CD4-positive, alpha-beta T cell (primary cell): ENCODE measurements around the gene PSTK. TPM values are rescaled to one million over a fixed set of nuclear protein-coding genes. Genes with fewer than 3 reads are reported as not detected.

Experiments
- ATAC-seq: fragments of 200-7000 bp; cut with Tn5 transposase; one replicate; pipeline ENCODE4 v1.10.0; 2022; ENCODE audit warnings: mild to moderate bottlenecking; ENCODE audit not compliant: poor library complexity
- CTCF ChIA-PET: fragments of 350-600 bp; sonication (Branson Sonifier 250); formaldehyde crosslinking; loops from one replicate; lab custom pipeline; 2021; ENCODE audit warnings: antibody characterized with exemption, inconsistent platforms; lab: Charles Lee
- POLR2A ChIA-PET: fragments of 350-600 bp; sonication (Branson Sonifier 250); formaldehyde crosslinking; loops from one replicate; lab custom pipeline; 2021; ENCODE audit warnings: antibody characterized with exemption, inconsistent platforms; lab: Charles Lee
- DNase-seq, 14 experiments: peaks; one replicate each; pipeline ENCODE4 v3.0.0-alpha.2; 2013 to 2020; ENCODE audit warnings: mixed read lengths in 2 of 14
- H3K27ac ChIP-seq, 2 donors: one replicate each; pipeline versions ENCODE4 v1.5.1 to v1.7.0; 2013; ENCODE audit warnings: low read length in 2 of 2, low read depth in 1 of 2, mild to moderate bottlenecking in 1 of 2
- H3K27me3 ChIP-seq, 2 experiments: 1 replicate in 1 of 2; 2 replicates in 1 of 2; pipeline versions ENCODE4 v1.6.1 to v1.7.0; 2013; ENCODE audit warnings: low read length in 2 of 2, control low read depth in 1 of 2, mild to moderate bottlenecking in 1 of 2, moderate library complexity in 1 of 2; ENCODE audit not compliant: insufficient read depth in 2 of 2, control insufficient read depth in 1 of 2
- H3K36me3 ChIP-seq: one replicate; pipeline ENCODE4 v1.6.1; 2013; ENCODE audit warnings: low read length, control low read depth; ENCODE audit not compliant: insufficient read depth
- H3K4me1 ChIP-seq: one replicate; pipeline ENCODE4 v1.6.1; 2013; ENCODE audit warnings: low read length, control low read depth; ENCODE audit not compliant: insufficient read depth
- H3K4me3 ChIP-seq: one replicate; pipeline ENCODE4 v1.5.1; 2013; ENCODE audit warnings: mild to moderate bottlenecking, low read length, moderate library complexity
- H3K9me3 ChIP-seq, 2 experiments: 1 replicate in 1 of 2; 2 replicates in 1 of 2; pipeline versions ENCODE4 v1.6.1 to v1.7.0; 2013; ENCODE audit warnings: low read length in 2 of 2, mild to moderate bottlenecking in 2 of 2, control low read depth in 1 of 2, moderate library complexity in 1 of 2; ENCODE audit not compliant: control insufficient read depth in 1 of 2, insufficient read depth in 1 of 2
- H3K27ac Mint-ChIP-seq: one replicate; pipeline ENCODE4 v1.8.0; 2020; ENCODE audit warnings: mixed read lengths
- H3K27me3 Mint-ChIP-seq: one replicate; pipeline ENCODE4 v1.8.0; 2021; ENCODE audit warnings: mixed read lengths
- H3K36me3 Mint-ChIP-seq: one replicate; pipeline ENCODE4 v1.8.0; 2021; ENCODE audit warnings: low read depth, mixed read lengths
- H3K4me1 Mint-ChIP-seq: one replicate; pipeline ENCODE4 v1.8.0; 2021; ENCODE audit warnings: low read depth, mixed read lengths
- H3K4me3 Mint-ChIP-seq: one replicate; pipeline ENCODE4 v1.8.0; 2020; ENCODE audit warnings: mild to moderate bottlenecking, mixed read lengths
- H3K9me3 Mint-ChIP-seq: one replicate; pipeline ENCODE4 v1.8.0; 2020; ENCODE audit warnings: mixed read lengths
- intact Hi-C, 2 experiments: fragments of 100-400 bp; cut with DNase I in 1 of 2; cut with micrococcal nuclease in 1 of 2; formaldehyde crosslinking; loops; one replicate each; pipeline versions ENCODE4 v1.15.1 to v1.9.0; 2023 to 2025; cut with DNase I, micrococcal nuclease
- total RNA-seq, 174 experiments: library from RNA in 2 of 174; stranded (reverse) in 2 of 174; gene quantifications; one replicate each; pipeline ENCODE4 v1.2.3 and lab custom pipeline; 2021 to 2026
- TF ChIP-seq, protein P1 (sequence below): fragments of 200-600 bp; IDR thresholded peaks from one replicate; pipeline ENCODE4 v1.8.0; 2022; ENCODE audit warnings: antibody characterized with exemption, mild to moderate bottlenecking

Gene PSTK
- total RNA-seq, 2 experiments from 2014 or later: 16.1 to 18.6 TPM

DNA sequence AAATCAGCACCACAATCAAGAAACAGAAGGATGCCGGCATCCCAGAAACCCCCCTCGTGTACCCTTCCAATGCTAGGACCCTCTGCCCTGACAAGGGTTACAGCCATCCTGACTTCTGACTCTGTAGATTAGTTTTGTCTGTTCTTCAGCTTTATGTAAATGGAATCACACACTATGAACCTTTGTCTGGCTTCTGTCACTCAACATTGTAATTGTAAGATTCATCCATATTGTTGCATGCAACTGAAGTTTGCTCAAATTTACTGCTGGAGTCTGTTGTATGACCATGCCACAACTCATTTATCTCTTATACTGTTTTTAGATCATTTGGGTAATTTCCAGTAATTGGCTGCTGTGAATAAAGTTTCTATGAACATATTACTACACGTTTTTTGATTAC lies 20.0 kb downstream of the PSTK start:
- intact Hi-C loops: loop anchor here in 1 of 2 experiments (10.0 kb wide), 1 partner anchor 625 kb away; the partner anchor contains the start of gene PLEKHA1
- ChIA-PET CTCF (no interaction called here), POLR2A (interaction anchor here (3.9 kb wide), 1 partner anchor 7 kb away, joined by 21 read pairs; the partner anchor contains the start of gene IKZF5)
- no peaks in the 10 kb centered on the region for H3K27me3 Mint-ChIP-seq
- no peaks in the 10 kb centered on the region for H3K9me3 Mint-ChIP-seq
- Histone ChIP-seq H3K4me3 (no peak overlapping the region), H3K36me3 (peaks cover 29% of the 10 kb centered on the region), H3K4me1 (peaks cover 5% of the 10 kb centered on the region), H3K27me3 (no peaks in the 10 kb centered on the region), H3K27ac (no peak overlapping the region), H3K9me3 (no peaks in the 10 kb centered on the region)
- H3K27ac Mint-ChIP-seq: peak overlapping the region; percentile 4
- peaks cover 60% of the 10 kb centered on the region for H3K4me1 Mint-ChIP-seq
- TF ChIP-seq, protein P1, sequence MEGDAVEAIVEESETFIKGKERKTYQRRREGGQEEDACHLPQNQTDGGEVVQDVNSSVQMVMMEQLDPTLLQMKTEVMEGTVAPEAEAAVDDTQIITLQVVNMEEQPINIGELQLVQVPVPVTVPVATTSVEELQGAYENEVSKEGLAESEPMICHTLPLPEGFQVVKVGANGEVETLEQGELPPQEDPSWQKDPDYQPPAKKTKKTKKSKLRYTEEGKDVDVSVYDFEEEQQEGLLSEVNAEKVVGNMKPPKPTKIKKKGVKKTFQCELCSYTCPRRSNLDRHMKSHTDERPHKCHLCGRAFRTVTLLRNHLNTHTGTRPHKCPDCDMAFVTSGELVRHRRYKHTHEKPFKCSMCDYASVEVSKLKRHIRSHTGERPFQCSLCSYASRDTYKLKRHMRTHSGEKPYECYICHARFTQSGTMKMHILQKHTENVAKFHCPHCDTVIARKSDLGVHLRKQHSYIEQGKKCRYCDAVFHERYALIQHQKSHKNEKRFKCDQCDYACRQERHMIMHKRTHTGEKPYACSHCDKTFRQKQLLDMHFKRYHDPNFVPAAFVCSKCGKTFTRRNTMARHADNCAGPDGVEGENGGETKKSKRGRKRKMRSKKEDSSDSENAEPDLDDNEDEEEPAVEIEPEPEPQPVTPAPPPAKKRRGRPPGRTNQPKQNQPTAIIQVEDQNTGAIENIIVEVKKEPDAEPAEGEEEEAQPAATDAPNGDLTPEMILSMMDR: no peak
- ATAC-seq (no peak), DNase-seq (no peak)
- H3K36me3 Mint-ChIP-seq: peaks cover 63% of the 10 kb centered on the region
- peak overlapping the region; percentile 1 for H3K4me3 Mint-ChIP-seq

DNA sequence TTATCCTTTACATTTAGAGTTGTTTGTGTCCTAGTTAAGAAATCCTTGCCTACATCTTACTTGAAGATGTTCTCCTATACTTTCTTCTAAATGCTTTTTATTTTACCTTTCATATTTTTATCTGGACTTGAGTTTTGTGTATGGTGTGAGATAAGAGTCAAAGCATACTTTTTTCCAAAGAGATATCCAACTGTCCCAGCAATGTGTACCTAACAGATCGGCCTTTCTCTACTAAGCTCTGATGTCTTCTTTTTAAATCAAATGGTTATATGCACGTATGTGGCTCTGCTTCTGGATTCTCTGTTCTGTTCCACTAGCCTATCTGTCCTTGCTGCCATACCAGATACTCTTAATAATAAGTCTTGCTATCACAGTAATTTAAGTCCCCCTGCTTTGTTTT lies 21.2 kb downstream of the PSTK start:
- Histone ChIP-seq H3K27me3 (no peaks in the 10 kb centered on the region), H3K36me3 (peaks cover 25% of the 10 kb centered on the region), H3K4me3 (no peak overlapping the region), H3K9me3 (no peaks in the 10 kb centered on the region), H3K27ac (no peak overlapping the region), H3K4me1 (peaks cover 5% of the 10 kb centered on the region)
- TF ChIP-seq, protein P1: no peak
- Mint-ChIP-seq H3K27ac (peak overlapping the region; percentile 41), H3K27me3 (no peaks in the 10 kb centered on the region), H3K36me3 (peaks cover 65% of the 10 kb centered on the region), H3K9me3 (no peaks in the 10 kb centered on the region), H3K4me1 (peaks cover 68% of the 10 kb centered on the region), H3K4me3 (no peak overlapping the region)
- intact Hi-C loops: loop anchor here in 1 of 2 experiments (10.0 kb wide), 1 partner anchor 627 kb away; the partner anchor contains the start of gene PLEKHA1
- no peak for ATAC-seq
- ChIA-PET POLR2A (no interaction called here), CTCF (no interaction called here)
- DNase-seq: no peak

- Mint-ChIP-seq H3K9me3 (no peaks in the 10 kb centered on the region), H3K4me1 (peaks cover 82% of the 10 kb centered on the region), H3K27me3 (no peaks in the 10 kb centered on the region), H3K4me3 (no peak overlapping the region), H3K27ac (no peak overlapping the region), H3K36me3 (peaks cover 54% of the 10 kb centered on the region)
- ATAC-seq (no peak), DNase-seq (no peak)
- no peak overlapping the region for H3K27ac ChIP-seq
- peaks cover 7% of the 10 kb centered on the region for H3K36me3 ChIP-seq
- intact Hi-C loops: loop anchor here in 1 of 2 experiments (10.0 kb wide), 1 partner anchor 629 kb away; the partner anchor contains the start of gene PLEKHA1
- ChIA-PET CTCF (no interaction called here), POLR2A (no interaction called here)
- H3K9me3 ChIP-seq: no peaks in the 10 kb centered on the region
- H3K27me3 ChIP-seq: no peaks in the 10 kb centered on the region
- TF ChIP-seq, protein P1: no peak
- H3K4me1 ChIP-seq: peaks cover 13% of the 10 kb centered on the region
- H3K4me3 ChIP-seq: no peak overlapping the region
Measured at GRCh38 chr10:123004298-123004697, 24.1 kb downstream of the PSTK start.
